ENCODE results near the gene KRT77. TPM values are rescaled to one million over a fixed set of nuclear protein-coding genes. Genes with fewer than 3 reads are reported as not detected.

Gene KRT77
- total and polyA plus RNA-seq, 2 experiments from 2014 or later: not detected

- Mint-ChIP-seq H3K4me1 (no peaks in the 10 kb centered on the region), H3K27me3 (ENCODE audit: insufficient read depth, low read depth, poor library complexity) (no peaks in the 10 kb centered on the region), H3K36me3 (ENCODE audit: low read depth) (no peaks in the 10 kb centered on the region), H3K4me3 (no peak overlapping the region), H3K27ac (no peak overlapping the region), H3K9me3 (no peaks in the 10 kb centered on the region)
- H3K36me3 ChIP-seq (ENCODE audit: insufficient read depth): no peaks in the 10 kb centered on the region
- H2AFZ ChIP-seq: no peak overlapping the region
- H3K4me3 ChIP-seq: no peak overlapping the region
- no peaks in the 10 kb centered on the region for H3F3A ChIP-seq (replicated peaks; ENCODE audit: low read depth)
- H3K4me2 ChIP-seq: no peak overlapping the region
- no peaks in the 10 kb centered on the region for H3K4me1 ChIP-seq (ENCODE audit: insufficient read depth)
- no peaks in the 10 kb centered on the region for H3K79me2 ChIP-seq (replicated peaks; ENCODE audit: insufficient read depth)
- H3K9me2 ChIP-seq (ENCODE audit: insufficient read depth): no peaks in the 10 kb centered on the region
- no peak overlapping the region for H3K27ac ChIP-seq (ENCODE audit: low read depth)
- DNase-seq (ENCODE audit: low spot score) (no peak), ATAC-seq (no peak)
- H4K20me1 ChIP-seq (replicated peaks; ENCODE audit: insufficient read depth): no peaks in the 10 kb centered on the region
- H3K27me3 ChIP-seq (ENCODE audit: insufficient read depth): no peaks in the 10 kb centered on the region
- TF ChIP-seq ZNF114 (CRISPR knock-in tag; IDR thresholded peaks at IDR 0.05) (no peak), CREB1 (CRISPR knock-in tag; IDR thresholded peaks at IDR 0.05; ENCODE audit: low read depth) (no peak), EZH2 (IDR thresholded peaks at IDR 0.05; ENCODE audit: low read depth, unreplicated experiment) (no peak), NANOG (IDR thresholded peaks at IDR 0.05; ENCODE audit: borderline replicate concordance) (no peak), ZNF331 (CRISPR knock-in tag; IDR thresholded peaks at IDR 0.05; ENCODE audit: low read depth) (no peak), ETS1 (IDR thresholded peaks at IDR 0.05) (no peak), JUNB (IDR thresholded peaks at IDR 0.05; ENCODE audit: unreplicated experiment) (no peak), CTCF (conservative IDR thresholded peaks at IDR 0.05; ENCODE audit: low read depth in 2 of 2) (no peak), REST (IDR thresholded peaks at IDR 0.05; ENCODE audit: unreplicated experiment) (no peak), ZNF462 (CRISPR knock-in tag; IDR thresholded peaks at IDR 0.05) (no peak), EZH2phosphoT487 (IDR thresholded peaks at IDR 0.05; ENCODE audit: unreplicated experiment) (no peak), STAT1 (IDR thresholded peaks at IDR 0.05; ENCODE audit: unreplicated experiment) (no peak), POLR2AphosphoS5 (IDR thresholded peaks at IDR 0.05; ENCODE audit: low read depth) (no peak)
These were observed 30.1 kb downstream of the KRT77 start for GRCh38 chr12:52673217-52673616.

All from GM23338 (cell line).